Large intestine (tissue), 12 donors: ENCODE data around the gene CELF2. TPM values are rescaled to one million over a fixed set of nuclear protein-coding genes. Genes with fewer than 3 reads are reported as not detected.

ENCODE experiments used
- DNase-seq, 2 donors: peaks; one replicate each; pipeline versions ENCODE4 v3.0.0 to v3.0.0-alpha.2; 2013
- H3K27ac ChIP-seq: one replicate; pipeline ENCODE4 v1.5.1; 2013; ENCODE audit warnings: low read length
- H3K27me3 ChIP-seq: 2 replicates; pipeline ENCODE4 v1.6.1; 2013; ENCODE audit warnings: low read length; ENCODE audit not compliant: control insufficient read depth, insufficient read depth
- H3K36me3 ChIP-seq: 2 replicates; pipeline ENCODE4 v1.6.1; 2013; ENCODE audit warnings: low read length; ENCODE audit not compliant: control insufficient read depth, insufficient read depth
- H3K4me1 ChIP-seq: one replicate; pipeline ENCODE4 v1.6.1; 2013; ENCODE audit warnings: low read length; ENCODE audit not compliant: control insufficient read depth, insufficient read depth
- H3K4me3 ChIP-seq: one replicate; pipeline ENCODE4 v1.5.1; 2013; ENCODE audit warnings: low read length
- H3K9me3 ChIP-seq: one replicate; pipeline ENCODE4 v1.6.1; 2013; ENCODE audit warnings: mild to moderate bottlenecking, low read depth, low read length, moderate library complexity; ENCODE audit not compliant: control insufficient read depth
- WGBS: methylation state at CpG from one replicate; pipeline ENCODE4 v1.1.5; 2013; ENCODE audit warnings: low lambda C conversion rate; ENCODE audit not compliant: insufficient coverage; 5-methylcytosine and 5-hydroxymethylcytosine counted together
- long read RNA-seq, 11 donors: transcript quantifications; one replicate each; lab custom pipeline, GENCODE V29; 2026
- polyA plus RNA-seq: library from polyadenylated mRNA; unstranded; fragments of 120-200 nt; gene quantifications from one replicate; pipeline ENCODE4 v1.2.1, GENCODE V29; 2013

CELF2 gene
- 14.9 TPM for polyA plus RNA-seq
- long read RNA-seq, donor 1, result 0 reads
- long read RNA-seq, donor 2, result 0 reads
- long read RNA-seq, donor 3, result 0 reads
- long read RNA-seq, donor 4, result 0 reads
- long read RNA-seq, donor 5, full-length matches to known transcripts, result 2 of 2 reads
- long read RNA-seq, donor 5, partial matches to known transcripts, result 0 of 2 reads
- long read RNA-seq, donor 5, other reads (novel, unspliced or antisense), result 0 of 2 reads
- long read RNA-seq, donor 6, result 0 reads
- long read RNA-seq, donor 7, full-length matches to known transcripts, result 2 of 2 reads
- long read RNA-seq, donor 7, partial matches to known transcripts, result 0 of 2 reads
- long read RNA-seq, donor 7, other reads (novel, unspliced or antisense), result 0 of 2 reads
- long read RNA-seq, donor 8, partial matches to known transcripts, result 9 of 9 reads
- long read RNA-seq, donor 8, other reads (novel, unspliced or antisense), result 0 of 9 reads
- long read RNA-seq, donor 9, result 0 reads
- long read RNA-seq, donor 10, result 0 reads
- long read RNA-seq, donor 11, result 0 reads

DNA sequence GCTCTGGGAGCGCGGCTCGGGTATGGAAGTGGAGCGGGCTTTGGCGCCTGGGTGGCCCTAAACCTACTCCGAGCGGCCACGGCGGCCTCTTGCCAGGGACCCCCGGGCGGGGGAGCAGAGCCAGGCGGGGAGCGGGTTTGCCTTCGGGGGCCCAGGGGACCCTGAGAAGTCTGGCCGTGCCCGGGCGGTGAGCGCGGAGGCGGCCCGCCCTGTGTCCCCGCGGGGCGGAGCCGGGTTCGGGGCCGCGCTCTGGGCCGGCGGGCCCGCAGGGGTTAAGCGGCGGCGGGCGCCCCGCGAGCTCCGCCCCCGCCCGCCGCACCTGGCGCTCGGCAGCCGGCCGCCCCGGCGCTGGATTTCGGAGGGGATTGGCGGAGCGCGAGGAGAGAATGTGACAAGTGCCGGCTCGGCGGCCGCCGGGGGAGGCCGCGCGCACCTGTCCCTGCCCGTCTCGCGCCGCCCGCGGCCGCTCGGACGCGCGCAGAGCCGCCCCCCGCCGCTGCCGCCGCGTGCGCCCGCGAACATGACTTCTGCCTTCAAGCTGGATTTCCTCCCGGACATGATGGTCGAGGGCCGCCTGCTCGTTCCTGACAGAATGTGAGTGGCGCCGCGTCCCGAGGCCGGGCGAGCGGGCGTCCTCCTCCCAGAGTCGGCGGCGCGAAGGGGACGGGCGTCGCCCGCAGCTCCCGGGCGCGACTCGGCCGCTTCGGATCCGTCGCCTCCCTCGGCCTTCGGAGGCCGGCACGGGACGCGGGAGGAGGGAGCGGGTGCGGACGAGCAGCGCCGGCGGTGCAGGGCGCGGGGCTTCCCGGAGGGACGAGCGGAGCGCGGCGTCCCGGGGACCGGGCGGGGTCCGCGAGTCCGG lies at the start of gene CELF2:
Gene CELF2 (plus strand): TSS at position 303 of the 862 bp plus-strand sequence. CDS start 218 bp downstream, at position 521.
- no peak within 1 kb of the TSS for H3K27ac ChIP-seq
- no peaks in the 10 kb centered on the region for H3K4me1 ChIP-seq
- no peaks in the 10 kb centered on the region for H3K9me3 ChIP-seq
- no CpG with 5 or more reads among the region's 133 CpGs for WGBS
- no peaks in the 10 kb centered on the region for H3K36me3 ChIP-seq
- H3K4me3 ChIP-seq, result peak within 1 kb of the TSS; percentile 44
- H3K27me3 ChIP-seq, result peaks cover 36% of the 10 kb centered on the region
- DNase-seq, result peak; percentile 31 to 68

DNA sequence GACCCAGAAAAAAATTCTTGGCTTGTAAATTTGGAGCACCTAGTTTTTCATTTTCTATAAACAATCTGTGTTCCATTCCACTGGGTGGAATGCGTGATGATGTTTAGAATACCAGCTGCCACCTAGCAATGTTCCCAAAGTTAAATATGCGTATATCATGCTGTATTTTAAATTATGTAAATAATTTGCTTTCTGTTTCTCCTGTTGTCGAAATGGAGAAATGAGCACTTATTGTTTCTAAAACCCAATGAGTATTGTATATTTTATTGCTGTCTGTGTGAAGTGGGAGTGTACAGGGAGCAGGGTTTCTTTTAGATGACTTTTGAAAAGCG lies 49.4 kb upstream of the CELF2 start:
- Histone ChIP-seq H3K4me1 (no peaks in the 10 kb centered on the region), H3K27me3 (no peaks in the 10 kb centered on the region), H3K9me3 (no peaks in the 10 kb centered on the region), H3K36me3 (no peaks in the 10 kb centered on the region), H3K27ac (no peak overlapping the region), H3K4me3 (no peak overlapping the region)
- WGBS, result 100% methylated on average over 1 of the region's 4 CpGs
- DNase-seq, result no peak

DNA sequence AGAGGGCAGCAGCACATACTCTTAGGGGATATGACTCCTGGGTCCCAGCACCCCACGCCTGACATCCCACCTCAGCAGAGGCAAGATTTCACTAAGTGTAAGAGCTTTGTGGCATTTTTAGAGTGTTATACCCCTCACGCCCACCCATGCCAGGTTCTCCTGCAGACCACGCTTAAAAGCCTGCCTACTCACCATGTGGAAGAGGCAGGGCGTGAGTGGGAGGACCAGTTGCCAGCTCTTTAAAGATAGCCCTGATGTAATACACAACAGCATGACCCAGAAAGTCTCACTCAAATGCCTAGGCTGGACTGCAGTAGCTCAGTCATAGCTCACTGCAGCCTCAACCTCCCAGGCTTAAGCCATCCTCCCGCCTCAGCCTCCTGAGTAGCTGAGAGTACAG lies 44.4 kb upstream of the CELF2 start:
- no peaks in the 10 kb centered on the region for H3K4me1 ChIP-seq
- no peaks in the 10 kb centered on the region for H3K27me3 ChIP-seq
- no peak overlapping the region for H3K4me3 ChIP-seq
- H3K36me3 ChIP-seq, result no peaks in the 10 kb centered on the region
- no peaks in the 10 kb centered on the region for H3K9me3 ChIP-seq
- DNase-seq, result no peak
- H3K27ac ChIP-seq, result no peak overlapping the region
- 100% methylated on average over 1 of the region's 5 CpGs for WGBS

- WGBS, result no CpG with 5 or more reads among the region's 2 CpGs
- no peaks in the 10 kb centered on the region for H3K27me3 ChIP-seq
Observed at GRCh38 chr10:10975647-10976046, 42.0 kb upstream of the CELF2 start.

DNA sequence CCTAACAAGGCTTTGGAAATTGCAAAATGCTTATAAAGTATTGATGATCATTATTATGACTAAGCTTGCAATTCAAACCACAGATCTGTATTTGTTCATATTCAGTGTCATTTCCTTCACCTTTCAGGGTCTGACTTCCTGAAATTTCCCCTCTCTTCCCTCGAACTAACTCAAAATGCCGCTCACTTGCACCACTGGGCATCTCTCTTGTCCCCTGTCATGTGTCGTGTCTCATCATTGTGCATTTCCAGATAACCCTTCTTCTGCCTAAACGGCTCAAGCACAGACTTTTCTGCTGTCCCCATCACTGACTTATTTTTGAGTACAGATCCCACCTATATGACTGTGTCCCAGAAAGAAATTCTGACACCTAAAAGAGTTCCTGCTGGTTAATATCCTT lies 41.0 kb upstream of the CELF2 start:
- Histone ChIP-seq H3K36me3 (no peaks in the 10 kb centered on the region), H3K9me3 (no peaks in the 10 kb centered on the region)
- WGBS, result 77% methylated on average over 4 of the region's 4 CpGs

More at GRCh38 chr10:10975647-10976046, 42.0 kb upstream of the CELF2 start:
- Histone ChIP-seq H3K27ac (no peak overlapping the region), H3K4me1 (no peaks in the 10 kb centered on the region), H3K36me3 (no peaks in the 10 kb centered on the region), H3K4me3 (no peak overlapping the region), H3K9me3 (no peaks in the 10 kb centered on the region)
- no peak for DNase-seq

GRCh38 chr10:10977226-10977956 lies 40.3 kb upstream of the CELF2 start:
- 89% methylated on average over 1 of the region's 2 CpGs for WGBS
- Histone ChIP-seq H3K27ac (no peak overlapping the region), H3K4me3 (no peak overlapping the region), H3K9me3 (no peaks in the 10 kb centered on the region), H3K27me3 (no peaks in the 10 kb centered on the region), H3K4me1 (no peaks in the 10 kb centered on the region), H3K36me3 (no peaks in the 10 kb centered on the region)
- DNase-seq, result no peak

More for the DNA sequence above, 41.0 kb upstream of the CELF2 start:
- H3K4me3 ChIP-seq, result no peak overlapping the region
- DNase-seq, result no peak
- no peaks in the 10 kb centered on the region for H3K27me3 ChIP-seq
- no peaks in the 10 kb centered on the region for H3K4me1 ChIP-seq
- H3K27ac ChIP-seq, result no peak overlapping the region

DNA sequence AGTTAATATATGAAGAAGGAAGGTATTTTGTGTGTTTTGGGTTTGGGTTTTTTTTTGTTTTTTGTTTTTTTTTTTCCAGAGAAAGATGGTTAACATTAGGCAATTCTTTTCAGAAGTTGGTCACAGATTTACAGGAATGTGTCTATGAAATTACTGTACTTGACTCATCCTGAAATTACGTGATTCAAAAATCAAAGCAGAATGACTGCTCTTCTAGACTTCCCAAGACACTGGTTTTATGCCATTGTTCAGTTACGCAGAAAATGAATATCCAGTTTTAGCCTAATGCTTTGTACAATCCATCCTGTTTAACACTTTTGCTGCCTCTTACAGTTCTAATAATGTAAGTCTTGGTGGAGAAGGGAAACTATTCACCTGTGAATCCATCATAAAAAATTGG lies 39.7 kb upstream of the CELF2 start:
- H3K4me1 ChIP-seq, result no peaks in the 10 kb centered on the region
- no CpG with 5 or more reads among the region's 2 CpGs for WGBS
- H3K27ac ChIP-seq, result no peak overlapping the region
- H3K27me3 ChIP-seq, result no peaks in the 10 kb centered on the region
- H3K9me3 ChIP-seq, result no peaks in the 10 kb centered on the region
- H3K4me3 ChIP-seq, result no peak overlapping the region
- H3K36me3 ChIP-seq, result no peaks in the 10 kb centered on the region
- no peak for DNase-seq

DNA sequence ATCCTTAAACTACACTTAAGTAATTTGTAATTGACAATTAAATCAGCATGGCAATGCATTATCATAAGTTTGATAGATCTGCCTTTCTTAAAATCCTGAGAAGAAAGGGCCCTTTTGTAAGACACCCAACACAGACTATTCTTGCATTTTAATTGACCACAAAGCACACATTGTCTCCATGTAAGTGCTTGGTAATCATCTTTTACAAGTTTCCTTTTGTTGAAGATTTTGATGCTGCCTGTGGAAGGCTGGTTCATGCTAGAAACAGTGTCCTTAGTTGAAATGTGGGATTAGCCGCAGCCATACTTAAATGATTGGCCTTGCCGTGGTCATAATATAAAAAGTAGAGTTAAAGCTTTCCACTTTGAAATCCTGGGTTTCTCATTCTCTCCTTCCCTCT lies 32.3 kb upstream of the CELF2 start:
- no peak for DNase-seq

DNA sequence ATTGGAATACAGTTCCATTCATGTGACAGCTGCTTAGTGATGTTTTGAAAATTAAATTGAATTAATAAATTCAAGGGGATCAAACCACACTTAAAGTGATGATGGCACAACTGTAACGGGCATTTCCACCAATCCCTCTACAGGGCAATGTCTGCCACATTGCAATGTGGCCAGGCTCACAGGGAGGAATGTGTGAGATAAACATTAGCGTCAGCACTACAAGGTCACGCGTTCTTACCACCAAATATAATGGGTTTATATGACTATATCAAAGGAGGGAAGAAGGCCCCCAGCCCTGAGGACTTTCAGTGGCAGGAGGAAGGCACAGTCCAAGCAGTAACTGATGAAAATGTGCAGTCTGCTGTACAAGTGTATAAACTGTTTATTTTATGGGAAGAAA lies 31.1 kb upstream of the CELF2 start:
- Histone ChIP-seq H3K36me3 (no peaks in the 10 kb centered on the region), H3K4me3 (no peak overlapping the region), H3K4me1 (no peaks in the 10 kb centered on the region), H3K27me3 (no peaks in the 10 kb centered on the region), H3K27ac (no peak overlapping the region), H3K9me3 (no peaks in the 10 kb centered on the region)
- DNase-seq, result no peak
- no CpG with 5 or more reads among the region's 4 CpGs for WGBS

More for the DNA sequence above, 32.3 kb upstream of the CELF2 start:
- Histone ChIP-seq H3K27me3 (no peaks in the 10 kb centered on the region), H3K27ac (no peak overlapping the region), H3K4me1 (no peaks in the 10 kb centered on the region), H3K36me3 (no peaks in the 10 kb centered on the region), H3K4me3 (no peak overlapping the region), H3K9me3 (no peaks in the 10 kb centered on the region)
- WGBS, result no CpG with 5 or more reads among the region's 2 CpGs

GRCh38 chr10:10987111-10987510 lies 30.6 kb upstream of the CELF2 start:
- no peak overlapping the region for H3K4me3 ChIP-seq
- WGBS, result 92% methylated on average over 5 of the region's 6 CpGs

More at GRCh38 chr10:10987111-10987510, 30.6 kb upstream of the CELF2 start:
- H3K27me3 ChIP-seq, result no peaks in the 10 kb centered on the region
- H3K4me1 ChIP-seq, result no peaks in the 10 kb centered on the region
- no peaks in the 10 kb centered on the region for H3K9me3 ChIP-seq
- H3K27ac ChIP-seq, result no peak overlapping the region
- no peaks in the 10 kb centered on the region for H3K36me3 ChIP-seq
- DNase-seq, result no peak
